ENCODE results near the gene CCL26. TPM values are rescaled to one million over a fixed set of nuclear protein-coding genes. Genes with fewer than 3 reads are reported as not detected.

The CCL26 gene
- polyA plus RNA-seq, 2 of the 4 experiments (the other 2 are of a cell fraction) = 2.5 to 11.6 TPM

GRCh38 chr7:75732764-75733630 is 39.0 kb downstream of the CCL26 start:
- DNase-seq (ENCODE audit: low read depth in 1 of 2, low spot score in 1 of 2) = peak; percentile 65 to 70
- H3K27ac ChIP-seq = peak overlapping the region; percentile 79 to 84
- H3K4me2 ChIP-seq = peak overlapping the region; percentile 71
- no peaks in the 10 kb centered on the region for H3K9me3 ChIP-seq
- ChIA-PET CTCF (interaction anchor here (0.7 to 1.3 kb wide), 4 partner anchors 29 to 428 kb away, joined by 3 read pairs; no protein-coding TSS in a partner anchor), POLR2A (no interaction called here)
- peak; percentile 76 to 81 for ATAC-seq
- peaks cover 76% of the 10 kb centered on the region for H3K4me1 ChIP-seq
- no peak for TF ChIP-seq NFE2L2 (conservative IDR thresholded peaks at IDR 0.05; ENCODE audit: low read length)
- no peak for TF ChIP-seq TP53 (CRISPR knock-in tag; IDR thresholded peaks at IDR 0.05)
- TF ChIP-seq HDAC2 (IDR thresholded peaks at IDR 0.05) = no peak
- TF ChIP-seq KDM1A (IDR thresholded peaks at IDR 0.05; ENCODE audit: low read depth) = no peak
- TF ChIP-seq EP300 (IDR thresholded peaks at IDR 0.05) = peak; percentile 24 to 59; a peak in 2 of 5 replicates
- no peak for TF ChIP-seq EHF (CRISPR knock-in tag; IDR thresholded peaks at IDR 0.05)
- TF ChIP-seq GATA3 (IDR thresholded peaks at IDR 0.05; ENCODE audit: borderline replicate concordance) = peak; percentile 79; the same call in 1 of the 2 replicates
- TF ChIP-seq ESRRA (IDR thresholded peaks at IDR 0.05; ENCODE audit: borderline replicate concordance, low read length) = no peak
- no peak for TF ChIP-seq TFCP2L1 (CRISPR knock-in tag; IDR thresholded peaks at IDR 0.05)
- no peak for TF ChIP-seq CTCF (IDR thresholded peaks at IDR 0.05)
- TF ChIP-seq ZC3H11A (IDR thresholded peaks at IDR 0.05) = no peak
- TF ChIP-seq MAX (IDR thresholded peaks at IDR 0.05) = no peak; the same call in none of the 2 replicates
- TF ChIP-seq JUNB (IDR thresholded peaks at IDR 0.05) = peak; percentile 72
- peak; percentile 53; the same call in 1 of the 2 replicates for TF ChIP-seq FOSL2 (IDR thresholded peaks at IDR 0.05)
- TF ChIP-seq FOSL2 (CRISPR knock-in tag; IDR thresholded peaks at IDR 0.05) = peak; percentile 81
- no peak for TF ChIP-seq CHD4 (IDR thresholded peaks at IDR 0.05; ENCODE audit: borderline replicate concordance)
- 0 out of 2 replicates have a peak, but pooled peaks have one; percentile 14 for TF ChIP-seq HOXB13 (CRISPR knock-in tag; IDR thresholded peaks at IDR 0.05; ENCODE audit: low read depth)
- peak; percentile 69; the same call in 1 of the 2 replicates for TF ChIP-seq PBX3 (IDR thresholded peaks at IDR 0.05)
- TF ChIP-seq CEBPB (IDR thresholded peaks at IDR 0.05) = peak in 1 of 2 experiments; percentile 30; a peak in 1 of 4 replicates
- TF ChIP-seq JUN (IDR thresholded peaks at IDR 0.05) = 0 out of 5 replicates have a peak, but pooled peaks of 1 of the 2 experiments have one; percentile 22
- no peak overlapping the region for H3K4me3 ChIP-seq
- WGBS (ENCODE audit: missing lambda C conversion rate) = 4% methylated on average over 15 of the region's 15 CpGs
- FAIRE-seq = no peak

- DNase-seq (ENCODE audit: low read depth in 1 of 2, low spot score in 1 of 2) (no peak), FAIRE-seq (no peak), ATAC-seq (no peak)
- Histone ChIP-seq H3K4me1 (peaks cover 76% of the 10 kb centered on the region), H3K4me2 (peak overlapping the region; percentile 71), H3K4me3 (no peak overlapping the region), H3K9me3 (no peaks in the 10 kb centered on the region), H3K27ac (peak overlapping the region; percentile 79 to 84)
- CTCF ChIA-PET = interaction anchor here (1.3 kb wide), 1 partner anchor 152 kb away, joined by 3 read pairs; no protein-coding TSS in a partner anchor
- POLR2A ChIA-PET = no interaction called here
- TF ChIP-seq NR3C1 (IDR thresholded peaks at IDR 0.05) (no peak), CHD4 (IDR thresholded peaks at IDR 0.05; ENCODE audit: borderline replicate concordance) (peak; percentile 21; the same call in 1 of the 2 replicates), KDM1A (IDR thresholded peaks at IDR 0.05; ENCODE audit: low read depth) (peak; percentile 69; the same call in 1 of the 2 replicates), CHD2 (IDR thresholded peaks at IDR 0.05; ENCODE audit: low read length, partially characterized antibody) (no peak), HDAC2 (IDR thresholded peaks at IDR 0.05) (peak; percentile 60; the same call in 1 of the 2 replicates), ZFP36 (IDR thresholded peaks at IDR 0.05; ENCODE audit: borderline replicate concordance, partially characterized antibody) (peak; percentile 75)
- WGBS (ENCODE audit: missing lambda C conversion rate) = 73% methylated on average over 12 of the region's 12 CpGs
Observed at GRCh38 chr7:75732016-75732521, 39.9 kb downstream of the CCL26 start.
